OCI-LY1 (cell line): ENCODE measurements around the gene ABCC11.

Experiments used
- H2AFZ ChIP-seq: fragments of 200-600 bp; sonication (generic), shearing (Covaris generic); 2 replicates; pipeline ENCODE4 v1.6.0; 2014; ENCODE audit warnings: antibody characterized with exemption, mild to moderate bottlenecking, low read length
- H3F3A ChIP-seq: fragments of 200-600 bp; sonication (generic), shearing (Covaris generic); 2 replicates; pipeline ENCODE4 v1.6.0; 2014; ENCODE audit warnings: mild to moderate bottlenecking, antibody characterized with exemption, low read length, moderate library complexity; ENCODE audit not compliant: insufficient read depth
- H3K27ac ChIP-seq: fragments of 200-600 bp; sonication (generic); 2 replicates; pipeline ENCODE4 v1.5.1; 2014; ENCODE audit warnings: low read length, mixed run types, mild to moderate bottlenecking, low read depth; ENCODE audit not compliant: poor library complexity, severe bottlenecking
- H3K27me3 ChIP-seq: fragments of 200-600 bp; sonication (generic); 2 replicates; pipeline ENCODE4 v1.6.0; 2014; ENCODE audit warnings: antibody characterized with exemption, mild to moderate bottlenecking, low read length, moderate library complexity; ENCODE audit not compliant: insufficient read depth
- H3K36me3 ChIP-seq: fragments of 200-600 bp; sonication (generic); 2 replicates; pipeline ENCODE4 v1.6.1; 2014; ENCODE audit warnings: mild to moderate bottlenecking, antibody characterized with exemption, low read length, moderate library complexity, mixed read lengths; ENCODE audit not compliant: insufficient read depth
- H3K4me1 ChIP-seq: fragments of 200-600 bp; sonication (generic); 2 replicates; pipeline ENCODE4 v1.5.1; 2014; ENCODE audit warnings: mild to moderate bottlenecking, low read length, moderate library complexity; ENCODE audit not compliant: insufficient read depth, severe bottlenecking
- H3K4me2 ChIP-seq: fragments of 200-600 bp; sonication (generic), shearing (Covaris generic); 2 replicates; pipeline ENCODE4 v1.6.1; 2014; ENCODE audit warnings: low read length
- H3K4me3 ChIP-seq: fragments of 200-600 bp; sonication (generic); 2 replicates; pipeline ENCODE4 v1.5.1; 2014; ENCODE audit warnings: low read length, low read depth, mild to moderate bottlenecking, mixed read lengths; ENCODE audit not compliant: poor library complexity, severe bottlenecking
- H3K79me2 ChIP-seq: fragments of 200-600 bp; shearing (Covaris generic); 2 replicates; pipeline ENCODE4 v1.6.1; 2016; ENCODE audit warnings: mixed run types, low read length, mixed read lengths; ENCODE audit not compliant: insufficient read depth
- H3K9ac ChIP-seq: fragments of 200-600 bp; sonication (generic), shearing (Covaris generic); 2 replicates; pipeline ENCODE4 v1.6.1; 2014; ENCODE audit warnings: mild to moderate bottlenecking, low read length, mixed read lengths
- H3K9me2 ChIP-seq: fragments of 200-600 bp; sonication (generic), shearing (Covaris generic); 2 replicates; pipeline ENCODE4 v1.6.1; 2014; ENCODE audit warnings: low read depth, mild to moderate bottlenecking, low read length, mixed read lengths
- H3K9me3 ChIP-seq: fragments of 200-600 bp; shearing (Covaris generic); 2 replicates; pipeline ENCODE4 v1.6.1; 2014; ENCODE audit warnings: low read length, mixed read lengths
- H4K20me1 ChIP-seq: fragments of 200-600 bp; sonication (generic), shearing (Covaris generic); 2 replicates; pipeline ENCODE4 v1.6.0; 2016; ENCODE audit warnings: mild to moderate bottlenecking, low read length; ENCODE audit not compliant: insufficient read depth
- EZH2 ChIP-seq: fragments of 200-600 bp; sonication (generic), shearing (Covaris generic); IDR thresholded peaks from 2 replicates; pipeline ENCODE4 v1.8.0; 2017; ENCODE audit warnings: borderline replicate concordance, mixed run types, mild to moderate bottlenecking, antibody characterized with exemption, low read length, moderate library complexity, mixed read lengths
- TF ChIP-seq, protein P1 (sequence below): fragments of 200-600 bp; sonication (generic), shearing (Covaris generic); IDR thresholded peaks from 2 replicates; pipeline ENCODE4 v1.5.1; 2017; ENCODE audit warnings: mild to moderate bottlenecking, antibody characterized with exemption, low read length, moderate library complexity, mixed read lengths

Gene ABCC11

GRCh38 chr16:48150707-48151106, 96.6 kb downstream of the ABCC11 start:
- Histone ChIP-seq H3K9me2 (no peaks in the 10 kb centered on the region), H3K27me3 (no peaks in the 10 kb centered on the region), H4K20me1 (no peaks in the 10 kb centered on the region), H3K27ac (no peak overlapping the region), H3K4me1 (no peaks in the 10 kb centered on the region), H3K9me3 (peaks cover 6% of the 10 kb centered on the region; the same call in 1 of the 2 replicates), H2AFZ (no peak overlapping the region), H3F3A (no peaks in the 10 kb centered on the region), H3K79me2 (no peaks in the 10 kb centered on the region), H3K9ac (no peak overlapping the region), H3K4me3 (no peak overlapping the region), H3K4me2 (no peak overlapping the region), H3K36me3 (no peaks in the 10 kb centered on the region)
- TF ChIP-seq EZH2, result no peak
- TF ChIP-seq, protein P1, sequence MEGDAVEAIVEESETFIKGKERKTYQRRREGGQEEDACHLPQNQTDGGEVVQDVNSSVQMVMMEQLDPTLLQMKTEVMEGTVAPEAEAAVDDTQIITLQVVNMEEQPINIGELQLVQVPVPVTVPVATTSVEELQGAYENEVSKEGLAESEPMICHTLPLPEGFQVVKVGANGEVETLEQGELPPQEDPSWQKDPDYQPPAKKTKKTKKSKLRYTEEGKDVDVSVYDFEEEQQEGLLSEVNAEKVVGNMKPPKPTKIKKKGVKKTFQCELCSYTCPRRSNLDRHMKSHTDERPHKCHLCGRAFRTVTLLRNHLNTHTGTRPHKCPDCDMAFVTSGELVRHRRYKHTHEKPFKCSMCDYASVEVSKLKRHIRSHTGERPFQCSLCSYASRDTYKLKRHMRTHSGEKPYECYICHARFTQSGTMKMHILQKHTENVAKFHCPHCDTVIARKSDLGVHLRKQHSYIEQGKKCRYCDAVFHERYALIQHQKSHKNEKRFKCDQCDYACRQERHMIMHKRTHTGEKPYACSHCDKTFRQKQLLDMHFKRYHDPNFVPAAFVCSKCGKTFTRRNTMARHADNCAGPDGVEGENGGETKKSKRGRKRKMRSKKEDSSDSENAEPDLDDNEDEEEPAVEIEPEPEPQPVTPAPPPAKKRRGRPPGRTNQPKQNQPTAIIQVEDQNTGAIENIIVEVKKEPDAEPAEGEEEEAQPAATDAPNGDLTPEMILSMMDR, result no peak

GRCh38 chr16:48146710-48147109, 100.6 kb downstream of the ABCC11 start:
- H3K4me2 ChIP-seq, result no peak overlapping the region
- no peak overlapping the region for H3K9ac ChIP-seq
- no peaks in the 10 kb centered on the region for H3K9me2 ChIP-seq
- H3F3A ChIP-seq, result no peaks in the 10 kb centered on the region
- no peaks in the 10 kb centered on the region for H4K20me1 ChIP-seq
- H3K36me3 ChIP-seq, result no peaks in the 10 kb centered on the region; the same call in 1 of the 2 replicates
- H3K79me2 ChIP-seq, result no peaks in the 10 kb centered on the region
- peaks cover 8% of the 10 kb centered on the region; the same call in 1 of the 2 replicates for H3K9me3 ChIP-seq
- H2AFZ ChIP-seq, result no peak overlapping the region
- no peak overlapping the region for H3K27ac ChIP-seq
- no peaks in the 10 kb centered on the region; the same call in 1 of the 2 replicates for H3K27me3 ChIP-seq
- no peak overlapping the region for H3K4me3 ChIP-seq
- no peaks in the 10 kb centered on the region for H3K4me1 ChIP-seq
- no peak for TF ChIP-seq EZH2
- TF ChIP-seq, protein P1, result no peak

GRCh38 chr16:48146131-48146530, 101.2 kb downstream of the ABCC11 start:
- no peaks in the 10 kb centered on the region for H3K9me2 ChIP-seq

More at GRCh38 chr16:48146131-48146530, 101.2 kb downstream of the ABCC11 start:
- no peak overlapping the region for H3K9ac ChIP-seq
- no peak overlapping the region for H3K27ac ChIP-seq
- H3K4me3 ChIP-seq, result no peak overlapping the region
- no peaks in the 10 kb centered on the region; the same call in 1 of the 2 replicates for H3K27me3 ChIP-seq
- H3K4me1 ChIP-seq, result no peaks in the 10 kb centered on the region
- H3F3A ChIP-seq, result no peaks in the 10 kb centered on the region
- H3K9me3 ChIP-seq, result peaks cover 8% of the 10 kb centered on the region; the same call in 1 of the 2 replicates
- H3K36me3 ChIP-seq, result no peaks in the 10 kb centered on the region; the same call in 1 of the 2 replicates
- H4K20me1 ChIP-seq, result no peaks in the 10 kb centered on the region
- H2AFZ ChIP-seq, result no peak overlapping the region
- TF ChIP-seq EZH2, result no peak
- TF ChIP-seq, protein P1, result no peak
- H3K4me2 ChIP-seq, result no peak overlapping the region
- no peaks in the 10 kb centered on the region for H3K79me2 ChIP-seq
